HG03571 (cell line): Measurements from ENCODE around the gene YARS1.

ENCODE experiments used
- ATAC-seq: cut with Tn5 transposase; IDR thresholded peaks from one replicate; pipeline ENCODE4 v1.9.1; 2021; ENCODE audit not compliant: unreplicated experiment

Gene YARS1

GRCh38 chr1:32782086-32782485 is 35.1 kb downstream of the YARS1 start:
- ATAC-seq = no peak

GRCh38 chr1:32780628-32781234 is 36.4 kb downstream of the YARS1 start:
- no peak for ATAC-seq

- no peak for ATAC-seq
Observed at GRCh38 chr1:32780005-32780404, 37.2 kb downstream of the YARS1 start.

- ATAC-seq = no peak
Observed at GRCh38 chr1:32779242-32779641, 37.9 kb downstream of the YARS1 start.

- no peak for ATAC-seq
Observed at GRCh38 chr1:32775640-32776337, 41.4 kb downstream of the YARS1 start.

- ATAC-seq = no peak
Observed at GRCh38 chr1:32774950-32775634, 42.1 kb downstream of the YARS1 start.

GRCh38 chr1:32774464-32774808 is 42.7 kb downstream of the YARS1 start:
- ATAC-seq = no peak

GRCh38 chr1:32773764-32774463 is 43.2 kb downstream of the YARS1 start:
- ATAC-seq = no peak

GRCh38 chr1:32773018-32773763 is 44.0 kb downstream of the YARS1 start:
- ATAC-seq = no peak

GRCh38 chr1:32772281-32773017 is 44.7 kb downstream of the YARS1 start:
- ATAC-seq = no peak

- no peak for ATAC-seq
Observed at GRCh38 chr1:32771561-32772280, 45.4 kb downstream of the YARS1 start.

GRCh38 chr1:32770741-32771548 is 46.2 kb downstream of the YARS1 start:
- ATAC-seq = no peak

- ATAC-seq = no peak
Observed at GRCh38 chr1:32770221-32770731, 46.9 kb downstream of the YARS1 start.

- ATAC-seq = no peak
Observed at GRCh38 chr1:32769524-32770220, 47.5 kb downstream of the YARS1 start.

- no peak for ATAC-seq
Observed at GRCh38 chr1:32768110-32768850, 48.9 kb downstream of the YARS1 start.

- no peak for ATAC-seq
Observed at GRCh38 chr1:32767641-32768040, 49.5 kb downstream of the YARS1 start.

- no peak for ATAC-seq
Observed at GRCh38 chr1:32767156-32767555, 50.0 kb downstream of the YARS1 start.
